DMS53 treated with DMSO at 0.1 percent for 48 hours (cell line): ENCODE data around the gene EMC8.
"Not testable (repeated sequence)": the region's sequence is repeated elsewhere in the genome, so short reads cannot be mapped to it uniquely, and the experiment has no call there.

Source experiments
- DNase-seq: peaks from one replicate; lab custom pipeline; 2025; ENCODE audit not compliant: unreplicated experiment; lab: John Stamatoyannopoulos, UW

The EMC8 gene

GRCh38 chr16:85816159-85816558, 16.8 kb upstream of the EMC8 start:
- DNase-seq, result no peak

- no peak for DNase-seq
These were observed 13.7 kb upstream of the EMC8 start for GRCh38 chr16:85812811-85813700.

DNA sequence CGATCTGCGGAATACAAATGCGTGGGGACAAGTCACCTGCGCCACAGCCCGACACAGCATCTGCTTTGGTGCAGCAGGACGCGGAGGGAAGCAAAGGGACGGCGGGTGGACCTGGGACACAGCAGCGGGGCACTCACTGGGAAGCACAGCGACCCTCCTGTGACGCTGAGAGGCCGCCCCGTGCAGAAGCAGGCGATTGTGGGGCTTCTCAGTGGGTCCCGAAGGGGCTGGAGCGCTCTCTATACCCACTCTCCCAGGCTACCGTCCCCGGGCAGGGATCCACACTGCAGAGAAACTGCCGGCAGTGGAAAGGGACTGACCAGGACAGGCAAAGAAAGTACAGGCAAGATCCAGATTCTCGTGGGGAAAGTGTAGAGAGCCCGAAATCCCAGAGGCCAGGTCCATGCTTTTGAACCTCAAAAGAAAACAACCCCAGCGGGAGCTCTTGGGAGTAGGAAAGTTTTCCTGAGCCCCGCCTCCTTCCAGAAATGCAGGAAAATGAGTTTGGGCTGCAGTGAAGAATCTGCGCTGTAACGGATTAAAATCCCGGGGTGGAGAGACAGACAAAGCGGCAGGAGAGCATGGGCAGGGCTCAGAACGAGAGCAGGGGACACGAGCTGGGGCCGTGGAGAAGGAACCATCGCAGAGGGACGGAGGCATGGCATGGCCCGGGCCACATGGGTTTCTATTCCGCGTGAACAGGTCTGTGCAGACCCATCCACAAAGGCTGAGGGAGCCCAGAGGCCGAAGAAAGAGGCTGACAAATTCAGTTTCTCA, 12.9 kb upstream of the EMC8 start:
- no peak for DNase-seq

DNA sequence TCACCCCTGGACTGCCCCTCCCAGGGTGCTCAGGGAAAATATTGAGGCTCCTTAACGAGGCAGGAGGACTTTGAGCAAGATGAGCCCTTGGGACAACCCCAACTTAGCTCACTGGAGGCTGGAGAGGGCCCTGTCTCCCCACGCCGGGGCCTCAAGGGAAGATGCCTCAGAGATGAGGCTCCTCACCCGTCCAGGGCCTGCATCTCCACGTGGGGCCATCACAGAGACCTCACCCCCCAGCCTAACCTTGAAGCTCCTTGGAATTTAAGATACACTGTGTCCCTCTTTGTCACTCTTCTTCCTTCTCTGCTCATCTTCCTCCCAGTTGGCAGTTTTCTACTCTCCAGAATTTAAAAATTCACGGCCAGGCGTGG, 11.4 kb upstream of the EMC8 start:
- no peak for DNase-seq

GRCh38 chr16:85810097-85810741, 10.9 kb upstream of the EMC8 start:
- DNase-seq, result no peak

DNA sequence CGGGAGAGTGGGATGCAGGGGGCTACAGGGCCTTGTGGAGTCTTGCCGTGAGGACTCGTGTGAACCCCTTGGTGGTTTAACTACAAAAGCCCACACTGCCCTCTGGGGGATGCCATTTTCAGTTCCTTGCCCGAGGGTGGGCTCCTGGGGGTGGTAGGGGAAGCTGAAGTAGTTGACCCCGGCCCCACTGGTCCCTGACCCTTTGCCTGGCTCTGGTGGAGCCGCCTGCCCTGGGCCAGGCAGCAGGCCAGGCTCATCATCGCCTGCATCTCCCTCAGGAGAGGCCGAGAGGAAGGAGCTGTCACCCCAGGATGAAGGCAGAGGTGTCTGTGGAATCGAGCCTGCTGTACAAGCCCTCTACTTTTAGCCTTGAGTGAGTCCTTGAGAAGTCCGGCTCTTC, 10.3 kb upstream of the EMC8 start:
- no peak for DNase-seq

DNA sequence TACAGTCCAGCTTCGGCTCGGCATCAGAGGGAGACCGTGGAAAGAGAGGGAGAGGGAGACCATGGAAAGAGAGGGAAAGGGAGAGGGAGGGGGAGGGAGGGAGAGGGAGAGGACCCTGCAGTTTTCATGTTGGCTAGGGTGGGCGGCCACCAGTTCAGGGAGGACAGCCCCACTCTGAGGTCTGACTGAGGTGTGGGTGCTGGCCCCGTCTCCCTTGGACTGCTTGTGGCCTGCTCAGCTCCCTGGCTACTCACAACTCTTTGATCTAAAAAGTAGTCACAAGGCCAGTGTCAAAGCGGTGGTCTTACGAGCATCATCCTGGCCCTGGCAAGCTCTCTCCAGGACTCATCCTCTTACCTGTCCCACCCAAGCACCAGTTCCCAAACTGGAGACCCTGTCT, 9.6 kb upstream of the EMC8 start:
- DNase-seq, result no peak

DNA sequence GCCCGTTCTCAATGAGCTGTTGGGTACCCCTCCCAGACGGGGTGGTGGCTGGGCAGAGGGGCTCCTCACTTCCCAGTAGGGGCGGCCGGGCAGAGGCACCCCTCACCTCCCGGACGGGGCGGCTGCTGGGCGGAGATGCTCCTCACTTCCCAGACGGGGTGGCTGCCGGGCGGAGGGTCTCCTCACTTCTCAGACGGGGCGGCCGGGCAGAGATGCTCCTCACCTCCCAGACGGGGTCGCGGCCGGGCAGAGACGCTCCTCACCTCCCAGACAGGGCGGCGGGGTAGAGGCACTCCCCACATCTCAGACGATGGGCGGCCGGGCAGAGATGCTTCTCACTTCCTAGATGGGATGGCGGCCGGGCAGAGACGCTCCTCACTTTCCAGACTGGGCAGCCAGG, 8.8 kb upstream of the EMC8 start:
- DNase-seq, result not testable (repeated sequence)

DNA sequence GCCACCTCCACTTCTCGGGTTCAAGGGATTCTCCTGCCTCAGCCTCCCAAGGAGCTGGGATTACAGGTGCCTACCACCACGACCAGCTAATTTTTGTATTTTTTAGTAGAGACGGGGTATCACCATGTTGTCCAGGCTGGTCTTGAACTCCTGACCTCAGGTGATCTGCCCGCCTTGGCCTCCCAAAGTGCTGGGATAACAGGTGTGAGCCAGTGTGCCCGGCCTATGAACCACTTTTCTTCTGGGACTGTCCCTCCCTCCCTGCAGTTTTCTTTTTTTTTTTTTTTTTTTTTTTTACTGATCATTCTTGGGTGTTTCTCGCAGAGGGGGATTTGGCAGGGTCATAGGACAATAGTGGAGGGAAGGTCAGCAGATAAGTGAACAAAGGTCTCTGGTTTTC, 8.0 kb upstream of the EMC8 start:
- DNase-seq, result not testable (repeated sequence)

GRCh38 chr16:85806539-85806938, 7.2 kb upstream of the EMC8 start:
- no peak for DNase-seq

DNA sequence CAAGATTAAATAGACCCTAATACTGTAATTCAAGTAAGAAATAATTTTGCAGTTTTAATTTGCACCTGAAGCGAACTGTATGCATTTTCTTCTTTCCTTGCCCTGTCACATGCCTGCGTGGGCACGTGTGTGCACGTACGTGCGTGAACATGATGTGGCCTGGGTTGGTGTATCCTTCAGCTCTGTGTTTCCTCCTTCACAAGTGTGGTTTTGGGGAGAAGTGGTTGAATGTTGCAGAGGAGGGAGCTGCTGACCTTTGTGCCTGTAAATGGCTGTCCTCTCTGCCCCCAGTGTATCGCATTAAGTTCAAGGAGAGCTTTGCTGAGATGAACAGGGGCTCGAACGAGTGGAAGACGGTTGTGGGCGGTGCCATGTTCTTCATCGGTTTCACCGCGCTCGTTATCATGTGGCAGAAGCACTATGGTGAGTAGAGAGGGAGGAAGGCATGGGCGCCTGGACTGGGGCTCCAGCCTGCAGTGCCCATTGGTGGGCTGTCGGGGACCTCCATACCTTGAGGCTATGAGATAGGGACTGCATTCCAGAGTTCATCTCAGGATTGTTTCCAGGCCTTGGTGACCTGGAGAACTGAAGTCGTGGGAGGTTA, 6.2 kb upstream of the EMC8 start:
- no peak for DNase-seq

GRCh38 chr16:85803570-85803969, 4.2 kb upstream of the EMC8 start:
- DNase-seq, result no peak

- DNase-seq, result no peak
These were observed 951 bp upstream of the EMC8 start for GRCh38 chr16:85800321-85800669.

- DNase-seq, result no peak
These were observed 345 bp downstream of the EMC8 start for GRCh38 chr16:85798901-85799496.

DNA sequence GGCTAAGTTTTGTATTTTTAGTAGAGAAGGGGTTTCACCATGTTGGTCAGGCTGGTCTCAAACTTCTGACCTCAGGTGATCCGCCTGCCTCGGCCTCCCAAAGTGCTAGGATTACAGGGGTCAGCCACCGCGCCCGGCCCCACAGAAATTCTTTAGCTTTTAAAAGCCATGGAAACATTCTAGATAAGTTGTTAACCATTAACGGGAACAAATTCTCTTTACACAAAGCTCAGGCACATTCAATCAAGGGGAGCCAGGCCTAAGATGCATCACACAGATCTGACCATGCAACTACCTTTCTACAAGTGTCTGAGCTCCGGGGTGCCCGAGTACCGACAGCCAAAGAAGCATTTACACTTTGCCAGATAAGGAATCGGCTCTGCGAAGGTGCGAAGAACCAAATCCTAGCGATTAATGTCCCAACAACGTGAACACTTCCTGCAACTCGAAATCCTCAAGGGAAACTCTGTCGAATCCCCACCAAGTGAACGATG, 1.0 kb downstream of the EMC8 start:
- DNase-seq, result no peak

GRCh38 chr16:85796599-85796998, 2.7 kb downstream of the EMC8 start:
- DNase-seq, result no peak

GRCh38 chr16:85796152-85796551, 3.2 kb downstream of the EMC8 start:
- DNase-seq, result no peak

DNA sequence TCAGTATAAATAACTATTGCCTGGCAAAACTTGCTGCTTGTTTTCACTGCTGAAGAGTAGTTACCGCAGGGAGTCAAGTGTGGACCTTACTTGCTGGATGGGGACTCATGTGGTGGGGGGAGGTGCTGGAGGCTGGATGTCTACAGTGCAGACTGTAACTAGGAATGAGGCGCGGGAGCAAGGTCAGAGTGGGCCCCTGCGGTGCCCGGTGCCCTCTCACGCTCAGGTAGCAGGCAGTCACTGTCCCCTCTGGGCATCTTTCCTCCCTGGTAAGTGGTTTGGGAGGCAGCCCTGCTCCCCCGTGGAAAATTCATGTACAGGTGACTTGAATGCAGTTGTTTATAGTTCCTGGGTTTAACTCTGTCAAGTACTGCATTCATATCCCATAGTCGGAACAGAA, 4.6 kb downstream of the EMC8 start:
- DNase-seq, result no peak

DNA sequence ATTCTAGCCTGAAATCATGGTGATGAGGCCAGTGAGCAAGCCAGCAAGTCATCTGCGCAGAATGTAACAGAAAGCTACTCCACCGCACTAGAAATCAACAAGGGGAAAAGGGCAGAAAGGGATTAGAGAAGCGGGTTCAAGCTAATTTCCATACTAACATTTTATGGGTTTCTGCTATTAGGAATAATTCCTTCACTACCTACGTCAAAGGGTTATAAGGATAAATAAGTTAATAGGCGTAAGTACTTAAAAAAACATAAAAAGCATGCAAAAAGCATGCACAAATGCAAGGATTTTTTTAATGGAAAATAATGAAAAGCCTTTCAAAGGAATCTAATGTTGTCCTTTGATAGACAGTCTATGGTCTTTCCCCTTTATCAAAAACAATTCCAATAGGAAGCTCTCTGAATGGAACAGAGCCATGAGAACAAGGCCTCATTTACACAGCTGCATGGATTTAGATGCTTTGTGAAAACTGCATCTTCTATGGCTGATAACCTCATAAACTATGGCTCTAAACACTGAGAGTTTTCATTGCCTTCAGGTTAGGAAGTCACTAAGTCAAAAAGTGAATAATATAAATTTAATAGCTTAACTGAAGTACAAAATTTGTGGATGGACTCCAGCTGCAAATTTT, 5.6 kb downstream of the EMC8 start:
- DNase-seq, result no peak

DNA sequence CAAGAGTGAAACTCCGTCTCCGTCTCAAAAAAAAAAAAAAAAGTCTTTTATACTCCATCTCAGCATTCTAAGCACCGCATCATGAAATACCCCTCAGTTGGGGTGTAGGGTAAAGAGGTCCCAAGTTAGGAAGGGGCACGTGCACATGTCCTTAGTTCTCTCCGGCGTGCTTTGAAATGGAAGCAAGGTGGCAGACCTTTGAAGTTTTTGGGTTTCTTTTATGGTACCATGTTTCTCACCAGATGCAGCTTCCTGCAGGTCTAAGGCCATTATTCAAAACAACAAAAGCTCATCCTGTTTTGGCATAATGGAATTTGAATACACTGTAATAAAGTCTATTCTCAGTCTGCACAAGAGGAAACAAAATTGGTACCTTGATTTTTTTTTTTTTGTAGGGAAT, 9.6 kb downstream of the EMC8 start:
- DNase-seq, result no peak

DNA sequence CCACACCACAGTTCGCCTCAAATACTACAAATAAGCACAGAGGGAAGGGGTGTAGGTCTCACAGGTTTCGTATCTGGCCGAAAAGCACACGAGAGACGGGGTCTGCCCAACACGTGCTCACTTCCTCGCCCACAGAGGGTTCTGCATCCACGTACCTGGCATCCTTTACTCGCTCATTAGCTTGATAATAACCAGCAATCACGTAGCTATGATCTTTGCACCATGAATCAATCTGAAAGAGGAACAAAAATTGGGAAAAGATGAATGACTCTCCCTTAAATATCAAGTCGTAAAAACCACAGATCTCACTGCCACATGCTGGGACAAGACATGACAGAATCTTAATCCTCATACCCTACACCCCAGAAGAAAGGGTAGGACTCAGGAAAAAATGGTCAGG, 10.5 kb downstream of the EMC8 start:
- DNase-seq, result no peak
